ENCODE measurements around the gene RPS21. TPM values are rescaled to one million over a fixed set of nuclear protein-coding genes. Genes with fewer than 3 reads are reported as not detected.
A peak's percentile ranks its signal among the peaks of the same experiment; 100 is the strongest.

RPS21 gene
- total RNA-seq, 1 experiment from 2014 or later: 4,496 TPM

DNA sequence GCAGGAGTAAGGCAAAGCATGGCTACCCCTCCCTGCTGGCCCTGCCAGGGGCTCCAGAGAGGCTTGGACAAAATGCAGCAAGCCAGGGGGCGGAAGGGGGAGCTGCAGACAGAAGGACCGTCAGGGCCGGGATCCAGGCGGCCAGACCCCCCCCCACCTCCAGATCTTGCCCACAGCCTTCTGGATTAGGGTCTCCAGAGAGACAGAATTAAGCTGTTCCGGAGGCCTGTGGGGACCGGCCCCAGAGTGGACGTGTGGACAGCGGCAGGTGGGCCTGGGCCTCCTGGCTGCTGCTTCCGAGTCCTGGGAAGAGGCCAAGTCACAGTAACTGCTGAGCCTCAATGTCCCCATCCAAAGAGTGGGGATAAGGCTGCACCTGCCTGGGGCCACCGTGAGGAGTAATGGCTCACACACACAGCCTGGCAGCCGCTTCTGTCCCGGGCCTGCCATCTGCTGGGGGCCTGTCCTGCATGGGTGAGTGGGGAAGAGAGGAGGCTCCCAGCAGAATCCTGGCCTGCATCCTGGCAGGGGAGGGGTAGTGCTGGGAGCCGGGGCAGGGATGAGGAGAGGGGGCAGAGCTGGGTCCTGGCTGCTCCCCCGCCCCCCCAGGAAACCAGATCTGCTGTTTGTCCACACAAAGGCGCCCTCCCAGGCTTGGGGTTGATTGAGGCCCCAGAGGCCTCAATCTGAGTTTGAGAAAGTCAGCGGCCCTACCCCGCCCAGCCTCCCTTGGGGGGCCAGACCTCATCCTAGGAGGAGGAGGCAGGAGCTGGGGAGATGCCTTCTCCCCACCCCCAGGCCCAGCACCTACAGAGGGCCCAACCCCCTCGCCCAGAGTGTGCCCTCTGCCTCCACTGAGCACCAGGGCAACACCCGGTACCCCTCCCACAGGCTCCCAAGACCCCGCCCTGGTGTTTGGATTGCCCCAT is 23.6 kb upstream of the RPS21 start:
- DNase-seq: peak in 1 of 2 experiments; percentile 55
- H3K4me1 ChIP-seq: peaks cover 78% of the 10 kb centered on the region
- intact Hi-C loops (cut with micrococcal nuclease; ENCODE audit: unreplicated experiment): loop anchor here (1.0 kb wide), 4 partner anchors 13 to 61 kb away; partner anchors contain the start of gene ADRM1
- no peaks in the 10 kb centered on the region for H3K9me3 ChIP-seq
- no peak for TF ChIP-seq CTCF (IDR thresholded peaks at IDR 0.05; ENCODE audit: insufficient read depth in 1 of 2, low read depth in 1 of 2, low read length in 1 of 2, severe bottlenecking in 1 of 2, unreplicated experiment in 1 of 2)
- H3K4me3 ChIP-seq (ENCODE audit: low read depth, low read length): no peak overlapping the region
- Mint-ChIP-seq H3K9me3 (ENCODE audit: unreplicated experiment) (no peaks in the 10 kb centered on the region), H3K4me3 (ENCODE audit: unreplicated experiment) (peak overlapping the region; percentile 70), H3K4me1 (ENCODE audit: low read depth, unreplicated experiment) (peaks cover 46% of the 10 kb centered on the region), H3K27me3 (ENCODE audit: insufficient read depth, unreplicated experiment) (no peaks in the 10 kb centered on the region), H3K27ac (ENCODE audit: unreplicated experiment) (peak overlapping the region; percentile 94), H3K36me3 (ENCODE audit: insufficient read depth, unreplicated experiment) (peaks cover 89% of the 10 kb centered on the region)
- peaks cover 24% of the 10 kb centered on the region for H3K36me3 ChIP-seq (ENCODE audit: control insufficient read depth, insufficient read depth, low read length)
- ChIA-PET CTCF (interaction anchor here (0.8 to 10.9 kb wide), 5 partner anchors 11 to 61 kb away, joined by 3 to 188 read pairs (median 5); partner anchors contain the start of gene RPS21), POLR2A (interaction anchor here (0.6 to 2.5 kb wide), 2 partner anchors 19 to 23 kb away, joined by 4 to 16 read pairs; partner anchors contain the start of gene RPS21)
- BruUV-seq (replicated peaks): no TSS peak
- H3K27me3 ChIP-seq (replicated peaks; ENCODE audit: control insufficient read depth, insufficient read depth, low read length): no peaks in the 10 kb centered on the region

- no TSS peak for BruUV-seq (replicated peaks)
- Mint-ChIP-seq H3K27ac (ENCODE audit: unreplicated experiment) (peak overlapping the region; percentile 94), H3K4me3 (ENCODE audit: unreplicated experiment) (peak overlapping the region; percentile 70), H3K36me3 (ENCODE audit: insufficient read depth, unreplicated experiment) (peaks cover 89% of the 10 kb centered on the region), H3K27me3 (ENCODE audit: insufficient read depth, unreplicated experiment) (no peaks in the 10 kb centered on the region), H3K4me1 (ENCODE audit: low read depth, unreplicated experiment) (peaks cover 56% of the 10 kb centered on the region), H3K9me3 (ENCODE audit: unreplicated experiment) (no peaks in the 10 kb centered on the region)
- DNase-seq: peak in 1 of 2 experiments; percentile 61
- H3K4me3 ChIP-seq (ENCODE audit: low read depth, low read length): 0 out of 2 replicates have a peak overlapping the region, but pooled peaks have one; percentile 5
- intact Hi-C loops (cut with micrococcal nuclease; ENCODE audit: unreplicated experiment): no loop called here
- H3K36me3 ChIP-seq (ENCODE audit: control insufficient read depth, insufficient read depth, low read length): peaks cover 24% of the 10 kb centered on the region
- POLR2A ChIA-PET: interaction anchor here (0.8 to 2.5 kb wide), 3 partner anchors 14 to 22 kb away, joined by 3 to 16 read pairs (median 5); partner anchors contain the start of gene RPS21
- H3K4me1 ChIP-seq: peaks cover 78% of the 10 kb centered on the region
- H3K27me3 ChIP-seq (replicated peaks; ENCODE audit: control insufficient read depth, insufficient read depth, low read length): no peaks in the 10 kb centered on the region
- no peaks in the 10 kb centered on the region for H3K9me3 ChIP-seq
- peak in 1 of 2 experiments; percentile 41 for TF ChIP-seq CTCF (IDR thresholded peaks at IDR 0.05; ENCODE audit: insufficient read depth in 1 of 2, low read depth in 1 of 2, low read length in 1 of 2, severe bottlenecking in 1 of 2, unreplicated experiment in 1 of 2)
- CTCF ChIA-PET: interaction anchor here (0.6 to 10.9 kb wide), 6 partner anchors 15 to 288 kb away, joined by 3 to 188 read pairs (median 5); partner anchors contain the start of gene RPS21
Observed at GRCh38 chr20:62363920-62364851, 22.7 kb upstream of the RPS21 start.

Measured in Caco-2 (cell line).